IPS DF 4.7 (cell line): Measurements from ENCODE around the gene MTO1.
A peak's percentile ranks its signal among the peaks of the same experiment; 100 is the strongest.
"Not testable (repeated sequence)": the region's sequence is repeated elsewhere in the genome, so short reads cannot be mapped to it uniquely, and the experiment has no call there.

Source experiments
- DNase-seq: peaks from one replicate; pipeline ENCODE4 v3.0.0-alpha.2; 2013; ENCODE audit warnings: low spot score; ENCODE audit errors: extremely low read depth

MTO1 gene

GRCh38 chr6:73503027-73503772, 41.7 kb downstream of the MTO1 start:
- no peak for DNase-seq

- DNase-seq: no peak
Observed at GRCh38 chr6:73504160-73504559, 42.6 kb downstream of the MTO1 start.

DNA sequence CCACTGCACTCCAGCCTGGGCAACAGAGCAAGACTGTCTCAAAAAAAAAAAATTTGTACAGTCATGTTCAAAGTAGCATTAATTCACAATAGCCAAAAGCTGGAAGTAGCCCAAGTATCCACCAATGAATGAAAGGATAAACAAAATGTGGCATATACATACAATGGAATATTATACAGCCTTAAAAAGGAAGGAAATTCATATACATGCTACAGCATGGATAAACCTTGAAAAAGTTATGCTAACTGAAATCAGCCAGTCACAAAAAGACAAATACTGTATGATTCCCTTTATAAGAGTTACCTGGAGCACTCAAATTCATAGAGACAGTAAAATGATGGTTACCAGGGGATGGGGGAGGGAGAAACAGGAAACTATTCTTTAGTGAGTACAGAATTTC, 43.6 kb downstream of the MTO1 start:
- no peak for DNase-seq

DNA sequence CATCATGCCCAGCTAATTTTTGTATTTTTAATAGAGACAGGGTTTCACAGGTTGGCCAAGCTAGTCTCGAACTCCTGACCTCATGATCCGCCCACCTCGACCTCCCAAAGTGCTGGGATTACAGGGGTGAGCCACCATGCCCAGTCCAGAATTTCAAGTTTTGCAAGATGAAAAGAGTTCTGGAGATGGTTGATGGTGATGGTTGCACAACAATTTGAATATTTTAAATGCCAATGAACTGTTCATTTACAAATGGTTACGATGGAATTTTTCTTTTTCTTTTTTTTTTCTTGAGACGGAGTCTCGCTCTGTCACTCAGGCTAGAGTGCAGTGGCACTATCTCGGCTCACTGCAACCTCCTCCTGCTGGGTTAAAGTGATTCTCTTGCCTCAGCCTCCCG, 44.2 kb downstream of the MTO1 start:
- not testable (repeated sequence) for DNase-seq

- no peak for DNase-seq
Observed at GRCh38 chr6:73506246-73506645, 44.7 kb downstream of the MTO1 start.

DNA sequence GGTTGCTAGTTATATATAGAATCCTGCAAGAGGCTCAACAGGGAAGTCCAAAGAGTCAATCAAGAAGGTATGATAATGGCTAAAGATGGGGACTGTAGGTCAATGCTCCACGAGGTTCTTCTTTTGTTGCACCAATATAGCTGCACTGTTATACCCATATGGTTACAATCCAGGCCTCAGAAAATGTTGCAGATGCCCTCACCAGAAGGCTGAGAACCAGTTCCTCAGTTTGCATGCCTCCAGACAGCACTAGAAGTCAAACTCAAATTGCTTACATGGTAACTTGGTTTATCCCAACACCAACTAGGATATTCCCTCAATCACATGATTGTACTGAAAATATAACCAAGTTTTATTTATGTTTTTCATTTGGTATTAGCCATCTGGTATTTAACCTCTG, 47.2 kb downstream of the MTO1 start:
- no peak for DNase-seq

DNA sequence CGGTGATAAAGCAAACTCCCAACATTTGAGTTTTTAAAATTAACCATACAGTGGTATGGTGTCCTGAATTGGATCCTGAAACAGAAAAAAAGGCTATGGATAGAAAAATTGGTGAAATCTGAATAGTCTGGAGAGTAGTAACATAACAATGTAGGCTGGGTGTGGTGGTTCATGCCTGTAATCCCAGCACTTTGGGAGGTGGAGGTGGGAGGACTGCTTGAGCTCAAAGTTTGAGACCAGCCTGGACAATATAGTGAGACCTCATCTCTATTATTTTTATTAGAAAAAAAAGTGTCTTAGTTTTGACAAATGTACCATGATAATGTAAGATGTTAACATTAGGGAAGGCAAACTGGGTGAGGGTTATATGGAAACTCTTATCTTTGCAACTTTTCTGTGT, 48.3 kb downstream of the MTO1 start:
- DNase-seq: no peak

DNA sequence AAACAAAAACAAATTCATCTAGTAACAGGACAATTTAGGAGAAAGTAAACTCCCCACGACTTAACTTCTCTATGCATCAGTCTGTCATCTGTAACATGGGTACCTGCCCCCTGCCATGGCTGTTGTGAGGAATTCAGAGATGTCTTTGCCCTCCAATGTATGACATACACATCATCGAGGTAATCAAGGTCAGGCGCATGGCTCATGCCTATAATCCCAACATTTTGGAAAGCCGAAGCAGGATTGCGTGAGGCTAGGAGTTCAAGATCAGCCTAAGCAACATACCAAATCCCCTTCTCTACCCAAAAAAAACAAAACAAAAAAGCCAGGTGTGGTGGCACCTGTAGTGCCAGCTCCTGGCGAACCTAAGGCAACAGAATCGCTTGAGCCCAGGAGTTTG, 50.3 kb downstream of the MTO1 start:
- no peak for DNase-seq

GRCh38 chr6:73513496-73513854, 51.9 kb downstream of the MTO1 start:
- no peak for DNase-seq

- DNase-seq: no peak
Observed at GRCh38 chr6:73514746-73515110, 53.2 kb downstream of the MTO1 start.

DNA sequence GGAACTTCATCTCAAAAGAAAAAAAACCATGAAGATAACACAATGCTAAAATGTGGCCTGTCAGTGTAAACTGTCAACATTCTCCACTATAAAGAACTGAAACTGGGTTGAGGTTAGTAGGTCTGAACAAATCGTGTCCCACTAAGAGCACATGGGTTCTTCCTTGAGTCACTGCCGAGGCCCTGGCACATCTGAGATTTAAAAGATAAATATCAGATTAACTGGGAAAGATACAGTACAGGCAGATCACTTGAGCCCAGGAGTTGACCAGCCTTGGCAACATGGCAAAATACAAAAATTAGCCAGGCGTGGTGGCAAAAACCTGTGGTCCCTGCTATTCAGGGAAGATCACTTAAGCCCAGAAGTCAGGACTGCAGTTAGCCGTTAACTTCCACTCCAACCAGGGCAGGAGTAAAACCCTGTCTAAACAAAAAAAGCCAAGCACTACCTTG, 53.7 kb downstream of the MTO1 start:
- no peak for DNase-seq

DNA sequence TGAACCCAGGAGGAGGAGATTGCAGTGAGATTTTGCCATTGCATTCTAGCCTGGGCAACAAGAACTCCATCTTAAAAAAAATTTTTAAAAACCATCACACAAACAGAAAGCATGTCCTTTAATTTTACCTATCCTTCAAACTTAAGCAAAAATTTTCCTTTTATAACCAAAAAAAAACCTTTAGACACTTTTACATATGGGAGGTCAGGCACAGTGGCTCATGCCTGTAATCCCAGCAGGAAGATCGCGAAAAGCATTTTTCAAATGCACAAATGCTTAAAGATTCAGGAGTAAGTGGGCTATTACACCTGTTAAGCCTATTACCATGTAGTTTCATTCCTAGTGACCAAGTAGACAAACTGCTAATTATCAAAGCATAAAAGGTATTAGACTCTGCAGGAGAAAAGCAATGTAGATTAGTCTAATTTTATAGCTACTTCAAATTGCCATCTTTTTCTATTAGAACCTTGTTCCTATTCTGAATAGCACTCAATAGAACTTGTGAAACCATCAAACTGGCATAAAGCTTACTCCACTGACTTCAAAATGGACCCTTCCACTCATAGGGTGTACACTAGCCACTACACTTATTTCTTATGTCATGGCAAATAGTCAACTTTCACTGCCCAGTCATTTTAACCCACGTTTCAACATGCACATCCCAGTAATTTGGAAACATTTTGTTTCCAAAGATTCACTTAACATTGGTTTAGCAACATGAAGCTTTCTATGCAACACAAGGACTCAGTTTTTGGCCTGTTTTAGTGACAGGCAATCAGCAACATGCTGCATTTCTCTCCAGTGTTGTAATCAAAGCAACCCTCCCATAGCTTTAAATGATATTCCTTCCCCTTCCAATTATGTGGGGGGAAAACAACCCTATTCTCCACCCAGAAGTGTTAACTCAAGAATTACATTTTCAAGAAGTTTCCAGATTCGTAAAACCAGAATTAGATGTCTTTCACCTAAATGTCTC, 55.3 kb downstream of the MTO1 start:
- no peak for DNase-seq

DNA sequence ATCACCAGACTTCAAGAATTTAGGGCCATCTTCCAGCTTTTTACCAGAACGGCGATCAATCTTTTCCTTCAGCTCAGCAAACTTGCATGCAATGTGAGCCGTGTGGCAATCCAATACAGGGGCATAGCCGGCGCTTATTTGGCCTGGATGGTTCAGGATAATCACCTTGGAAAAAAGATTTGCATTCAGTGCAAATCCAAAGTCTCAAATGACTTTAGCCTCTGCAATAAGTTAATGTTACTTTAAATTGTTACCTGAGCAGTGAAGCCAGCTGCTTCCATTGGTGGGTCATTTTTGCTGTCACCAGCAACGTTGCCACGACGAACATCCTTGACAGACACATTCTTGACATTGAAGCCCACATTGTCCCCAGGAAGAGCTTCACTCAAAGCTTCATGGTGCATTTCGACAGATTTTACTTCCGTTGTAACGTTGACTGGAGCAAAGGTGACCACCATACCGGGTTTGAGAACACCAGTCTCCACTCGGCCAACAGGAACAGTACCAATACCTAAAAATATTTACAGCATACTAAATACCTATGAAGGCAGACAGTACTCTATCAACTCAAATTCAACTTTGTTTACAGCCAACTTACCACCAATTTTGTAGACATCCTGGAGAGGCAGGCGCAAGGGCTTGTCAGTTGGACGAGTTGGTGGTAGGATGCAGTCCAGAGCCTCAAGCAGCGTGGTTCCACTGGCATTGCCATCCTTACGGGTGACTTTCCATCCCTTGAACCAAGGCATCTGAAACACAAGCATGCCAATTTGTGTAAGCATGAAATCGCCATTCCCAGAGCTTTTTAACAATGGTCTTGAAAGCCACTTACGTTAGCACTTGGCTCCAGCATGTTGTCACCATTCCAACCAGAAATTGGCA, 56.8 kb downstream of the MTO1 start:
- not testable (repeated sequence) for DNase-seq

- DNase-seq: not testable (repeated sequence)
Observed at GRCh38 chr6:73518982-73519881, 57.7 kb downstream of the MTO1 start.

DNA sequence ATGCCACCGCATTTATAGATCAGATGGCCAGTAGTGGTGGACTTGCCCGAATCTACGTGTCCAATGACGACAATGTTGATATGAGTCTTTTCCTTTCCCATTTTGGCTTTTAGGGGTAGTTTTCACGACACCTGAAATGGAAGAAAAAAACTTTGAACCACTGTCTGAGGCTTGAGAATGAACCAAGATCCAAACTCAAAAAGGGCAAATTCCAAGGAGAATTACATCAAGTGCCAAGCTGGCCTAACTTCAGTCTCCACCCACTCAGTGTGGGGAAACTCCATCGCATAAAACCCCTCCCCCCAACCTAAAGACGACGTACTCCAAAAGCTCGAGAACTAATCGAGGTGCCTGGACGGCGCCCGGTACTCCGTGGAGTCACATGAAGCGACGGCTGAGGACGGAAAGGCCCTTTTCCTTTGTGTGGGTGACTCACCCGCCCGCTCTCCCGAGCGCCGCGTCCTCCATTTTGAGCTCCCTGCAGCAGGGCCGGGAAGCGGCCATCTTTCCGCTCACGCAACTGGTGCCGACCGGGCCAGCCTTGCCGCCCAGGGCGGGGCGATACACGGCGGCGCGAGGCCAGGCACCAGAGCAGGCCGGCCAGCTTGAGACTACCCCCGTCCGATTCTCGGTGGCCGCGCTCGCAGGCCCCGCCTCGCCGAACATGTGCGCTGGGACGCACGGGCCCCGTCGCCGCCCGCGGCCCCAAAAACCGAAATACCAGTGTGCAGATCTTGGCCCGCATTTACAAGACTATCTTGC, 58.6 kb downstream of the MTO1 start:
- no peak for DNase-seq

DNA sequence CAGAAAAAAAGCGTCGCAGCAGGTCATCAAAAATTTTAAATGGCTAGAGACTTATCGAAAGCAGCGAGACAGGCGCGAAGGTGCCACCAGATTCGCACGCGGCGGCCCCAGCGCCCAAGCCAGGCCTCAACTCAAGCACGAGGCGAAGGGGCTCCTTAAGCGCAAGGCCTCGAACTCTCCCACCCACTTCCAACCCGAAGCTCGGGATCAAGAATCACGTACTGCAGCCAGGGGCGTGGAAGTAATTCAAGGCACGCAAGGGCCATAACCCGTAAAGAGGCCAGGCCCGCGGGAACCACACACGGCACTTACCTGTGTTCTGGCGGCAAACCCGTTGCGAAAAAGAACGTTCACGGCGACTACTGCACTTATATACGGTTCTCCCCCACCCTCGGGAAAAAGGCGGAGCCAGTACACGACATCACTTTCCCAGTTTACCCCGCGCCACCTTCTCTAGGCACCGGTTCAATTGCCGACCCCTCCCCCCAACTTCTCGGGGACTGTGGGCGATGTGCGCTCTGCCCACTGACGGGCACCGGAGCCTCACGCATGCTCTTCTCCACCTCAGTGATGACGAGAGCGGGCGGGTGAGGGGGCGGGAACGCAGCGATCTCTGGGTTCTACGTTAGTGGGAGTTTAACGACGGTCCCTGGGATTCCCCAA, 59.3 kb downstream of the MTO1 start, which contains the start of gene EEF1A1:
TSS of gene EEF1A1 (minus strand) at position 345 of the 663 bp plus-strand sequence. CDS start 1,006 bp downstream, outside the sequence.
- DNase-seq: peak; percentile 98

- no peak for DNase-seq
Observed at GRCh38 chr6:73521351-73521985, 59.9 kb downstream of the MTO1 start.

- no peak for DNase-seq
Observed at GRCh38 chr6:73523434-73524123, 62.0 kb downstream of the MTO1 start.
